ENCODE results near the gene CSNK1A1.

GRCh38 chr5:149497357-149497756, 53.9 kb downstream of the CSNK1A1 start:
- TF ChIP-seq CTCF (IDR thresholded peaks at IDR 0.05 in 4 of 5, conservative IDR thresholded peaks at IDR 0.05 in 1 of 5) (no peak), POLR2A (IDR thresholded peaks at IDR 0.05) (no peak)
